Heart right ventricle (tissue), 16 donors: ENCODE measurements around the gene KIAA0319L. TPM values are rescaled to one million over a fixed set of nuclear protein-coding genes. Genes with fewer than 3 reads are reported as not detected.
"Not testable (repeated sequence)": the region's sequence is repeated elsewhere in the genome, so short reads cannot be mapped to it uniquely, and the experiment has no call there.

Experiments
- ATAC-seq, 8 donors: fragments of 200-7000 bp; cut with Tn5 transposase; one replicate each; pipeline ENCODE4 v1.9.1; 2020; ENCODE audit warnings: mild to moderate bottlenecking in 8 of 8, moderate library complexity in 8 of 8, moderate number of reproducible peaks in 1 of 8
- DNase-seq, 2 donors: peaks; one replicate each; pipeline ENCODE4 v3.0.0-alpha.2; 2020
- H3K27ac ChIP-seq, 10 donors: fragments of 200-600 bp; sonication (generic) in 2 of 10; one replicate each; pipeline versions ENCODE4 v1.5.0 to v1.8.0; 2020 to 2022; ENCODE audit warnings: mild to moderate bottlenecking in 3 of 10
- H3K27me3 ChIP-seq, 7 donors: fragments of 200-600 bp; one replicate each; pipeline ENCODE4 v1.8.0; 2021 to 2022; ENCODE audit warnings: mild to moderate bottlenecking in 2 of 7
- H3K36me3 ChIP-seq, 9 donors: fragments of 200-600 bp; sonication (generic) in 1 of 9; one replicate each; pipeline versions ENCODE4 v1.5.0 to v1.8.0; 2020 to 2022; ENCODE audit warnings: mild to moderate bottlenecking in 2 of 9
- H3K4me1 ChIP-seq, 9 donors: fragments of 200-600 bp; sonication (generic) in 1 of 9; one replicate each; pipeline versions ENCODE4 v1.5.0 to v1.8.0; 2020 to 2022; ENCODE audit warnings: mild to moderate bottlenecking in 4 of 9
- H3K4me3 ChIP-seq, 10 donors: fragments of 200-600 bp; sonication (generic) in 2 of 10; one replicate each; pipeline versions ENCODE4 v1.5.0 to v1.8.0; 2020 to 2022; ENCODE audit warnings: mild to moderate bottlenecking in 7 of 10, moderate library complexity in 2 of 10
- H3K9me3 ChIP-seq, 11 donors: fragments of 200-600 bp in 10 of 11; sonication (generic) in 2 of 11; one replicate each; pipeline versions ENCODE4 v1.5.0 to v1.8.0; 2013 to 2022; ENCODE audit warnings: mild to moderate bottlenecking in 2 of 11, control low read depth in 1 of 11, moderate library complexity in 1 of 11
- CTCF ChIP-seq, 9 donors: fragments of 200-600 bp; sonication (generic) in 2 of 9; IDR thresholded peaks; one replicate each; pipeline versions ENCODE4 v1.5.0 to v1.8.0; 2021 to 2022; ENCODE audit warnings: antibody characterized with exemption in 9 of 9, mild to moderate bottlenecking in 5 of 9, moderate library complexity in 1 of 9
- WGBS, 2 donors: extraction: QIAGEN DNeasy Blood & Tissue Kit; methylation state at CpG; one replicate each; pipeline ENCODE4 v1.1.7; 2013; ENCODE audit warnings: inconsistent platforms in 1 of 2; 5-methylcytosine and 5-hydroxymethylcytosine counted together
- intact Hi-C, 10 donors: fragments of 100-400 bp; cut with DNase I; formaldehyde crosslinking; loops; one replicate each; pipeline versions ENCODE4 v1.11.1 to v1.14.2; 2022
- polyA plus RNA-seq, 2 donors: library from polyadenylated mRNA; stranded (reverse); fragments of 200-250 nt; gene quantifications; one replicate each; pipeline ENCODE4 v1.2.3, GENCODE V29; 2013
- total RNA-seq, 10 donors: library from RNA; stranded (reverse); fragmentation: NEBNext Ultra II Directional in 3 of 10; extraction: Animal tissue kit (Norgen Biotek cat#: 25700) in 3 of 10; gene quantifications; one replicate each; pipeline versions ENCODE4 v1.2.1 to v1.2.4, GENCODE V29; 2021 to 2023
- donor health status: Arrhythmogenic right ventricular cardiomyopathy.
- donor health status: ischemic (EF 13 %, LVEDD 7.1; RV severe dilation, severe dysfunction).
- donor health status: healthy with polysubstance abuse.
- donor health status: DM: no; HTN: yes; CAD: no.
- donor health status: DM: no; HTN: no; CAD: no.
- donor health status: ischemic (EF 25% LVEDD 6.9; RV normal size, moderate dysfunction).
- donor health status: ischemic (EF 25% LVEDD 5.7; RV mildly dilated, moderate dysfunction).
- donor health status: healthy.
- donor health status: DM: yes; HTN: yes; CAD: no.
- donor health status: Ischemic cardiomyopathy.
- donor health status: ischemic (EF 35%, LVEDD 5.7; RV mildly dilated, moderate dysfunction).
- donor health status: nonischemic (EF 11% LVEDD 7.7; RV severe dilation, severe dysfunction).
- donor health status: DM: yes; HTN: yes; CAD: no.
- donor health status: PGD.
- donor health status: ischemic (EF 29% LVEDD 5.4; RV normal size, mild dysfunction).
- donor health status: nonischemic (EF 23%, LVEDD 6.1; RV moderate dilation, normal function).

The KIAA0319L gene
- total and polyA plus RNA-seq, 12 donors: 26.0 to 84.3 (median 74.9) TPM

- H3K4me3 ChIP-seq: no peak overlapping the region
- no peaks in the 10 kb centered on the region for H3K9me3 ChIP-seq
- intact Hi-C loops: no loop called here
- no peak overlapping the region for H3K27ac ChIP-seq
- ATAC-seq (no peak), DNase-seq (no peak)
- no peaks in the 10 kb centered on the region for H3K4me1 ChIP-seq
- H3K36me3 ChIP-seq: peaks cover 0 to 11% (median 0%) of the 10 kb centered on the region in 9 donors
- no peak for TF ChIP-seq CTCF (IDR thresholded peaks at IDR 0.05)
- WGBS, 2 donors: 79 to 80% methylated on average over 6 of the region's 6 CpGs
- H3K27me3 ChIP-seq: no peaks in the 10 kb centered on the region
Observed at GRCh38 chr1:35587736-35588135, 30.5 kb upstream of the KIAA0319L start.

- H3K9me3 ChIP-seq: no peaks in the 10 kb centered on the region
- no peak for TF ChIP-seq CTCF (IDR thresholded peaks at IDR 0.05)
- H3K4me1 ChIP-seq: no peaks in the 10 kb centered on the region
- H3K27me3 ChIP-seq: no peaks in the 10 kb centered on the region
- no peak overlapping the region for H3K27ac ChIP-seq
- no peak overlapping the region for H3K4me3 ChIP-seq
- ATAC-seq (no peak), DNase-seq (no peak)
- WGBS, 2 donors: 89 to 91% methylated on average over 7 of the region's 7 CpGs
- intact Hi-C loops: no loop called here
- H3K36me3 ChIP-seq: peaks cover 0 to 11% (median 0%) of the 10 kb centered on the region in 9 donors
Observed at GRCh38 chr1:35586808-35587207, 29.6 kb upstream of the KIAA0319L start.

GRCh38 chr1:35585805-35586204, 28.6 kb upstream of the KIAA0319L start:
- 100% methylated on average over 1 of the region's 1 CpG for WGBS, 2 donors
- H3K27me3 ChIP-seq, DNase-seq, H3K27ac ChIP-seq, H3K4me3 ChIP-seq, ATAC-seq, H3K36me3 ChIP-seq, H3K4me1 ChIP-seq, intact Hi-C loops, H3K9me3 ChIP-seq: not testable (repeated sequence)

- intact Hi-C loops: no loop called here
- DNase-seq: no peak
- 86 to 89% methylated on average over 3 of the region's 3 CpGs for WGBS, 2 donors
Observed at GRCh38 chr1:35585281-35585680, 28.1 kb upstream of the KIAA0319L start.

GRCh38 chr1:35581621-35582020, 24.4 kb upstream of the KIAA0319L start:
- intact Hi-C loops, DNase-seq, ATAC-seq: not testable (repeated sequence)

More at GRCh38 chr1:35585281-35585680, 28.1 kb upstream of the KIAA0319L start:
- TF ChIP-seq CTCF (IDR thresholded peaks at IDR 0.05): no peak
- no peaks in the 10 kb centered on the region for H3K4me1 ChIP-seq
- H3K27me3 ChIP-seq: no peaks in the 10 kb centered on the region
- no peaks in the 10 kb centered on the region for H3K9me3 ChIP-seq
- ATAC-seq: no peak
- H3K27ac ChIP-seq: no peak overlapping the region
- peaks cover 0 to under 1% (median 0%) of the 10 kb centered on the region in 9 donors for H3K36me3 ChIP-seq
- no peak overlapping the region for H3K4me3 ChIP-seq

More at GRCh38 chr1:35581621-35582020, 24.4 kb upstream of the KIAA0319L start:
- not testable (repeated sequence) for H3K4me3 ChIP-seq, H3K36me3 ChIP-seq, H3K9me3 ChIP-seq, H3K27ac ChIP-seq
- H3K27me3 ChIP-seq: peaks cover 7 to 25% (median 16%) of the 10 kb centered on the region in 7 donors
- H3K4me1 ChIP-seq: peaks cover 0 to 21% (median 13%) of the 10 kb centered on the region in 9 donors
- WGBS, 2 donors: 96% methylated on average over 9 of the region's 9 CpGs
